CD8-positive, alpha-beta memory T cell (primary cell): ENCODE data around the gene AP3S1. TPM values are rescaled to one million over a fixed set of nuclear protein-coding genes. Genes with fewer than 3 reads are reported as not detected.
"Not testable (repeated sequence)": the region's sequence is repeated elsewhere in the genome, so short reads cannot be mapped to it uniquely, and the experiment has no call there.

Experiments used
- CTCF ChIA-PET: fragments of 350-600 bp; sonication (Branson Sonifier 250); formaldehyde crosslinking; loops from one replicate; lab custom pipeline; 2021; ENCODE audit warnings: antibody characterized with exemption; lab: Charles Lee
- POLR2A ChIA-PET: fragments of 350-600 bp; sonication (Branson Sonifier 250); formaldehyde crosslinking; loops from one replicate; lab custom pipeline; 2021; ENCODE audit warnings: antibody characterized with exemption; lab: Charles Lee
- DNase-seq, 5 donors: peaks; one replicate each; pipeline versions ENCODE4 v3.0.0 to v3.0.0-alpha.2; 2020 to 2022; ENCODE audit warnings: mixed read lengths in 1 of 5
- H3K27ac ChIP-seq: one replicate; pipeline ENCODE4 v1.7.0; 2013; ENCODE audit warnings: low read depth, mild to moderate bottlenecking, low read length, moderate library complexity
- H3K27me3 ChIP-seq: 2 replicates; pipeline ENCODE4 v1.7.0; 2013; ENCODE audit warnings: low read length, mild to moderate bottlenecking; ENCODE audit not compliant: insufficient read depth, poor library complexity, severe bottlenecking
- H3K36me3 ChIP-seq: 2 replicates; pipeline ENCODE4 v1.7.0; 2013; ENCODE audit warnings: mild to moderate bottlenecking, low read length, moderate library complexity; ENCODE audit not compliant: insufficient read depth
- H3K4me1 ChIP-seq: 2 replicates; pipeline ENCODE4 v1.7.0; 2013; ENCODE audit warnings: mild to moderate bottlenecking, low read length, moderate library complexity; ENCODE audit not compliant: insufficient read depth
- H3K4me3 ChIP-seq: 2 replicates; pipeline ENCODE4 v1.7.0; 2013; ENCODE audit warnings: mild to moderate bottlenecking, low read length
- H3K9me3 ChIP-seq: 2 replicates; pipeline ENCODE4 v1.7.0; 2013; ENCODE audit warnings: mild to moderate bottlenecking, low read length
- H3K27ac Mint-ChIP-seq, 8 donors: one replicate each; pipeline ENCODE4 v1.8.0; 2020 to 2021; ENCODE audit warnings: mixed read lengths in 8 of 8, mild to moderate bottlenecking in 6 of 8, inconsistent platforms in 3 of 8, moderate library complexity in 3 of 8
- H3K27me3 Mint-ChIP-seq, 2 donors: one replicate each; pipeline ENCODE4 v1.8.0; 2020 to 2021; ENCODE audit warnings: mixed read lengths in 2 of 2, mild to moderate bottlenecking in 1 of 2, moderate library complexity in 1 of 2
- H3K36me3 Mint-ChIP-seq, 3 donors: one replicate each; pipeline ENCODE4 v1.8.0; 2020 to 2021; ENCODE audit warnings: mixed read lengths in 3 of 3, inconsistent platforms in 1 of 3, mild to moderate bottlenecking in 1 of 3
- H3K4me1 Mint-ChIP-seq, 3 donors: one replicate each; pipeline ENCODE4 v1.8.0; 2020 to 2021; ENCODE audit warnings: mixed read lengths in 3 of 3, inconsistent platforms in 1 of 3, mild to moderate bottlenecking in 1 of 3
- H3K4me3 Mint-ChIP-seq, 7 donors: one replicate each; pipeline ENCODE4 v1.8.0; 2020 to 2021; ENCODE audit warnings: mixed read lengths in 7 of 7, mild to moderate bottlenecking in 6 of 7, moderate library complexity in 4 of 7, inconsistent platforms in 2 of 7
- H3K9me3 Mint-ChIP-seq, 5 donors: one replicate each; pipeline ENCODE4 v1.8.0; 2020 to 2022; ENCODE audit warnings: mixed read lengths in 5 of 5, mild to moderate bottlenecking in 3 of 5, moderate library complexity in 2 of 5, inconsistent platforms in 1 of 5
- polyA plus RNA-seq: library from polyadenylated mRNA; unstranded; fragments of 300-500 nt; fragmentation: Illumina TruSeq; gene quantifications from one replicate; pipeline ENCODE4 v1.2.3, GENCODE V29; 2021
- total RNA-seq, 2 experiments: library from RNA; stranded (reverse); gene quantifications; one replicate each; pipeline ENCODE4 v1.2.3, GENCODE V29; 2021

AP3S1 gene
- total and polyA plus RNA-seq, 3 experiments from 2014 or later: 62.1 to 77.5 (median 73.6) TPM

DNA sequence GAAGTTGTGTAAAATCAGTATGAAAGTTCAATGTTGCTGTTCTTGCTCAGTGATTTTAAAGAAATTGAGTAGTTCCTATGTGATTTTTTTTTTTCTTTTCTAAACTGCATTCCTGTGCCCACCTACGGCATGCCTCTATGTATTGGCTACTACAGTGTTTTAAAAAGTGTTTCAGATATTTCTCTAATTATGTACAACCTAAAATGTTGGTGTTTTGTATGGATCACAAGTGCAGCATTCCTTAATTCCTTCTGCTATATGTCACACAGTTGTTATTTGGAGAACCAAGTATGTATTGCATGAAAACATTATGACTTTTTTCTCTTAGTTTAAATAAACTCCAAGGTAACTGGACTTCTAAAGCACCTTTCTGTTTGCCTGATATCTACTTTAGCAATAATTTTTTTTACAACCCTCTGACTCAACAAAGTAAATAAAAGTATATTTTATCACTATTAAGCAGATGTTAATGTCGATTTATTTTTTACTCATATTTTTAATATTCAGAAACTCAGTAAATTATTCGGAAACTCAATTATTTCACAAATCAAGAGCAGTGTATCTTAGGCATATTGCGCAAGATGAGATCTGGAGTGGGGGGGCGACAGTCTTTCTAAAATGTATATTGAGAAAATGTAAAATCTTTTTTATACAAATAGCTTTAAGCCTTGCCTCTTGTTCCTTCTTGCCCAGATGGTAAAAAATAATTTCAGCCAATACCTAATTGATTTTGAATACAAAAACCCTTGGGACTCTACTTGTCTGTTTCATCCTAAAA is 72.1 kb downstream of the AP3S1 start:
- CTCF ChIA-PET, H3K27me3 ChIP-seq, H3K4me3 Mint-ChIP-seq, H3K27me3 Mint-ChIP-seq, H3K4me1 ChIP-seq, POLR2A ChIA-PET, H3K27ac ChIP-seq, H3K4me3 ChIP-seq, H3K9me3 Mint-ChIP-seq, DNase-seq, H3K27ac Mint-ChIP-seq, H3K9me3 ChIP-seq, H3K36me3 ChIP-seq, H3K4me1 Mint-ChIP-seq: not testable (repeated sequence)
- peaks cover 5 to 16% (median 15%) of the 10 kb centered on the region in 3 donors for H3K36me3 Mint-ChIP-seq

DNA sequence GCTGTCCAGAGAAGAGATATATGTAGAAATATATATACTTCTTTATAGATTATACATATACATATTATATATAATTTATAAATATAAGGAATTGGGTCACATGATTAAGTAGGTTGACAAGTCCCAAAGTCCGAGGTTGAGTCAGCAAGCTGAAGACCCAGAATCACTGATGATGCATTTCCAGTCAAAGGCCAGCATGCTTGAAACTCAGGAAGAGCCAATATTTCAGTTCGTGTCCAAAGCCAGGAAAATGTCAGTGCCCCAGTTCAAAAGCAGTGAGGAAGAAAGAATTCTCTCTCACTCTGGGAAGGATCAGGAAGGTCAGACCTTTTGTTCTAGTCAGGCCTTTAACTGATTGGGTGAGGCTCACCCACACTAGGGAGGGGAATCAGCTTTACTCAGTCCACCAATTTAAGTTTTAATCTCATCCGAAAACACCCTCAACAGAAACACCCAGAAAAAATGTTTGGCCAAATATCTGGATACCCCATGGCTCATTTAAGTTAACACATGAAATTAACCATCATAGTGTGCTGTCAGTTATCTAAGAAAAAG is 78.5 kb downstream of the AP3S1 start:
- peaks cover 4 to 7% (median 5%) of the 10 kb centered on the region in 3 donors for H3K36me3 Mint-ChIP-seq

DNA sequence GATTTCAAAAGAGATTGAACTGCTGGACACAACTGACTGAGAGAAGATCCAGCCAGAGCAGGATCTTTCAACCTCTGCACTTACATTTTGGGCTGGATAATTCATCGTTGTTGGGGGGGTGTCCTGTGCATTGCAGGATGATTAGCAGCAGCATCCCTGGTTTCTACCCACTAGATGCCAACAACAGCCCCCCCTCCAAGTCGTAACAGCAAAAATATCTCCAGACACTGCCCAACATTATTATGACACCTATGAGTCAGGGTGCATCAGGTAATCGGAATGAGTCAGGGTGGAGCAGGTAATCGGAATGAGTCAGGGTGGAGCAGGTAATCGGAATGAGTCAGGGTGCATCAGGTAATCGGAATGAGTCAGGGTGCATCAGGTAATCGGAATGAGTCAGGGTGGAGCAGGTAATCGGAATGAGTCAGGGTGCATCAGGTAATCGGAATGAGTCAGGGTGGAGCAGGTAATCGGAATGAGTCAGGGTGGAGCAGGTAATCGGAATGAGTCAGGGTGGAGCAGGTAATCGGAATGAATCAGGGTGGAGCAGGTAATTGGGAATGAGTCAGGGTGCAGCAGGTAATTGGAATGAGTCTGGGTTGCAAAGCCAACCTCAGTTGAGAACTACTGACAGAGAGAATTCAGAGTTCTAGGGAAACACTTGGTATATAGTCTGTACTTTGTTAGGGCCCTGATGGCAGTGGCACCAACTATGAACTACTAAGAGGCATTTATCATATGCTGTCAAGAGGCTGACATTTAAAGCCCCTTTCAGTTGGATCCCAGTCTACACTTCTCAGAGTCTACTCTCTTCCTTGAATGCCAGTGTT is 87.1 kb downstream of the AP3S1 start:
- H3K27ac ChIP-seq, CTCF ChIA-PET, H3K27me3 Mint-ChIP-seq, H3K36me3 Mint-ChIP-seq, H3K9me3 ChIP-seq, H3K27ac Mint-ChIP-seq, DNase-seq, H3K36me3 ChIP-seq, H3K4me1 ChIP-seq, H3K9me3 Mint-ChIP-seq, H3K4me3 Mint-ChIP-seq, H3K27me3 ChIP-seq, H3K4me1 Mint-ChIP-seq, POLR2A ChIA-PET, H3K4me3 ChIP-seq: not testable (repeated sequence)

More for the DNA sequence above, 78.5 kb downstream of the AP3S1 start:
- POLR2A ChIA-PET: no interaction called here
- Histone ChIP-seq H3K9me3 (no peaks in the 10 kb centered on the region), H3K27ac (no peak overlapping the region), H3K4me3 (no peak overlapping the region), H3K36me3 (no peaks in the 10 kb centered on the region), H3K27me3 (no peaks in the 10 kb centered on the region), H3K4me1 (no peaks in the 10 kb centered on the region)
- no peaks in the 10 kb centered on the region for H3K27me3 Mint-ChIP-seq
- no peak for DNase-seq
- H3K4me3 Mint-ChIP-seq: no peak overlapping the region
- CTCF ChIA-PET: no interaction called here
- no peaks in the 10 kb centered on the region for H3K4me1 Mint-ChIP-seq
- no peaks in the 10 kb centered on the region for H3K9me3 Mint-ChIP-seq
- H3K27ac Mint-ChIP-seq: no peak overlapping the region

DNA sequence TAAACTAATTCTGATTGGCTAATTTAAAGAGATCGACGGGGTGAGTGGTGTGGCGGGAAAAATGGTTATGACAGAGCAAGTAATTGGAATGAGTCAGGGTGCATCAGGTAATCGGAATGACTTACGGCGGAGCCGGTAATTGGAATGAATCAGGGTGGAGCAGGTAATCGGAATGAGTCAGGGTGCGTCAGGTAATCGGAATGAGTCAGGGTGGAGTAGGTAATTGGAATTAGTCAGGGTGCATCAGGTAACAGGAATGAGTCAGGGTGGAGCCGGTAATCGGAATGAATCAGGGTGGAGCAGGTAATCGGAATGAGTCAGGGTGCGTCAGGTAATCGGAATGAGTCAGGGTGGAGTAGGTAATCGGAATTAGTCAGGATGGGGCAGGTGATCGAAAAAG is 88.4 kb downstream of the AP3S1 start:
- H3K4me1 Mint-ChIP-seq, H3K4me3 ChIP-seq, H3K4me3 Mint-ChIP-seq, DNase-seq, CTCF ChIA-PET, H3K36me3 Mint-ChIP-seq, H3K27ac ChIP-seq, H3K36me3 ChIP-seq, H3K9me3 Mint-ChIP-seq, H3K27me3 ChIP-seq, H3K27me3 Mint-ChIP-seq, H3K27ac Mint-ChIP-seq, H3K4me1 ChIP-seq, H3K9me3 ChIP-seq, POLR2A ChIA-PET: not testable (repeated sequence)

DNA sequence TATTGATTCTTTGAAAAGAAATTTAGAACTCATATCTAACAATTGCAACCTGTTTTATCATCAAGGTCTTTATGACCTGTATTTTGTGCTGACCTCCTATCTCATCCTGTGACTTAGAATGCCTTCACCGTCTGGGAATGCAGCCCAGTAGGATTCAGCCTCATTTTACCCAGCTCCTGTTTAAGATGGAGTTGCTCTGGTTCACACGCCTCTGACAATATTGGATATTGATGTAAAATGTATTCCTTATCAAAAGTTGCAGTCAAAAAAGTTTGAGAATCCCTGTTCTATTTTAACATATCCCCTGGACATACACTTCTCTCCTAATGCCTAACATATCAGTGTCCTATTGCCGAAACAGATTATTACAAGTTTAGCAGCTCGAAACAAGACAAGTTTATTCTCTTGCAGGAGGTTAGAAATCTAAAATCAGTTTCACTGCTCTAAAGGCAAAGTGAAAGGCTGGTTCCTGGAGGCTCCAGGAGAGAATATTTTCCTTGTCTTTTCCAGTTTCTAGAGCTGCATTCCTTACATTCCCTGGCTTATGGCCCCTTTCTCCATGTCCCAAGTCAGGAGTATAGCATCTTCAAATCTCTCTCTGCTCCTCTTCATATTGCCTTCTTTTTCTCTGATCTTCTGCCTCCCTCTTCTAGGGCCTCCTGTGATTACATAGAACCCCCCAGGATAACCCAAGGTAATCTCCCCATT is 89.0 kb downstream of the AP3S1 start:
- H3K4me3 Mint-ChIP-seq: no peak overlapping the region
- no peaks in the 10 kb centered on the region for H3K36me3 ChIP-seq
- H3K9me3 Mint-ChIP-seq: no peaks in the 10 kb centered on the region
- no peak overlapping the region for H3K27ac ChIP-seq
- H3K27me3 Mint-ChIP-seq: no peaks in the 10 kb centered on the region
- H3K36me3 Mint-ChIP-seq: no peaks in the 10 kb centered on the region
- no peaks in the 10 kb centered on the region for H3K4me1 Mint-ChIP-seq
- CTCF ChIA-PET: no interaction called here
- H3K9me3 ChIP-seq: no peaks in the 10 kb centered on the region
- DNase-seq: no peak
- POLR2A ChIA-PET: no interaction called here
- no peak overlapping the region for H3K27ac Mint-ChIP-seq
- no peaks in the 10 kb centered on the region for H3K27me3 ChIP-seq
- no peak overlapping the region for H3K4me3 ChIP-seq
- H3K4me1 ChIP-seq: no peaks in the 10 kb centered on the region

DNA sequence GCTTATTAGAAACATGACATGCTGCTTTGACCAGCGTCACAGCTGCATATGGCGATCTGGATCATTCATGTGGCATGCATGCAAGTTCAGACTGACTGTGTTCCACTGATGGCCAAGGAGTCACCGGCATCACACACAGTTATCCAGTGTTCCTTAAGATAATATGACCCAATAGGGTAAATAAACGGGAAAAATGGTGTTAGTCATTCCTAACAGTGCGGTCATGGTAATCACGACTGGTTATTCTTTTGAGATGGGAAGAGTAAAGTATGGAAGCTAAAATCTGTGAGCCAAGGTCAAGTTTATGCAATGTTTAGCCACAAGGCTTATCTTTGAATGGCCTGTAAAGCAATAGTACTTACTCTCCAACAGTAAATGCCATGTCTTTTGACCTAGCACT is 91.3 kb downstream of the AP3S1 start:
- Mint-ChIP-seq H3K4me1 (no peaks in the 10 kb centered on the region), H3K27me3 (no peaks in the 10 kb centered on the region), H3K27ac (no peak overlapping the region), H3K4me3 (no peak overlapping the region), H3K36me3 (no peaks in the 10 kb centered on the region), H3K9me3 (no peaks in the 10 kb centered on the region)
- Histone ChIP-seq H3K4me1 (no peaks in the 10 kb centered on the region), H3K27ac (no peak overlapping the region), H3K9me3 (no peaks in the 10 kb centered on the region), H3K4me3 (no peak overlapping the region), H3K27me3 (no peaks in the 10 kb centered on the region), H3K36me3 (no peaks in the 10 kb centered on the region)
- DNase-seq: no peak
- ChIA-PET POLR2A (no interaction called here), CTCF (interaction anchor here (1.7 kb wide), 1 partner anchor 11 kb away, joined by 4 read pairs; no protein-coding TSS in a partner anchor)

DNA sequence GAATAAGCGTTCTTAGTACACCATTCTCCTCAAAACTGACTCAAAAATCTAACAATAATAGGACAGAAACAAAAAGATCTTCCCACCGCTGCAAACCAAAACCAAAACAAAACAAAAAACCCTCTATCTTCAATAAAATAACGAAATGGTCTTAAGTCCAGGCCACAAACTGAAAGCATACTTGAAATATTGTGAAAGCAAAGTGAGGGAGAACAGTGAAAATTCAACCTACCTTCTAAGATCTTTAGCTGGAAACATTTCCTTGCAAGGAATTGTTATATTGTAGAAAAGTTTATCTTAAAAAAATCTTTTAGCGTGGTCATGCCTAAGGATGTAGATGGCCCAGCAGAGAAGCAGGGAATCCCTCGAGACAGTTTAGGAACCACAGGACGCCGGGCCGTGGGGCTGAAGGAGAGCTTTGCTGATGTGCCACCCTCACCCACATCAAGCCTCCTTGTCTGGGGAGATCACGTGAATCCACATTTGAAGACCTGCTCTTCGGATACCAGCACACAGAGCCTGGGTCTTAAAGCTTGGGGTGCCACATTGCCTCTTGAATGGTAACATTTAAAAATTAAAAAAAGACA is 92.7 kb downstream of the AP3S1 start:
- CTCF ChIA-PET: no interaction called here
- Histone ChIP-seq H3K36me3 (no peaks in the 10 kb centered on the region), H3K9me3 (no peaks in the 10 kb centered on the region), H3K27ac (no peak overlapping the region), H3K27me3 (no peaks in the 10 kb centered on the region), H3K4me1 (no peaks in the 10 kb centered on the region), H3K4me3 (no peak overlapping the region)
- no peak for DNase-seq
- H3K36me3 Mint-ChIP-seq: no peaks in the 10 kb centered on the region
- H3K9me3 Mint-ChIP-seq: no peaks in the 10 kb centered on the region
- no peak overlapping the region for H3K27ac Mint-ChIP-seq
- H3K27me3 Mint-ChIP-seq: no peaks in the 10 kb centered on the region
- no peak overlapping the region for H3K4me3 Mint-ChIP-seq
- H3K4me1 Mint-ChIP-seq: no peaks in the 10 kb centered on the region
- POLR2A ChIA-PET: no interaction called here
